Adrenal gland (tissue), 12 donors: ENCODE results near the gene ERICH2. TPM values are rescaled to one million over a fixed set of nuclear protein-coding genes. Genes with fewer than 3 reads are reported as not detected.

Experiments
- DNase-seq, 7 donors: peaks; one replicate each; pipeline ENCODE4 v3.0.0-alpha.2; 2019 to 2020
- H3K27ac ChIP-seq, 5 donors: fragments of 200-600 bp; sonication (generic) in 4 of 5; 1 replicate in 3 of 5; 2 replicates in 2 of 5; pipeline versions ENCODE4 v1.5.1 to v1.8.0; 2016 to 2020; ENCODE audit warnings: mild to moderate bottlenecking in 1 of 5
- H3K27me3 ChIP-seq: fragments of 200-600 bp; 2 replicates; pipeline ENCODE4 v1.8.0; 2021
- H3K36me3 ChIP-seq, 2 donors: fragments of 200-600 bp; replicated peaks in 1 of 2; 1 replicate in 1 of 2; 2 replicates in 1 of 2; pipeline versions ENCODE4 v1.5.1 to v1.8.0; 2018 to 2022
- H3K4me1 ChIP-seq, 2 donors: fragments of 200-600 bp; replicated peaks in 1 of 2; 1 replicate in 1 of 2; 2 replicates in 1 of 2; pipeline versions ENCODE4 v1.5.1 to v1.8.0; 2018 to 2021
- H3K4me3 ChIP-seq, 4 donors: fragments of 200-600 bp; sonication (generic) in 3 of 4; one replicate each; pipeline ENCODE4 v1.5.1; 2016 to 2018
- H3K9me3 ChIP-seq, 3 donors: fragments of 200-600 bp; sonication (generic) in 1 of 3; replicated peaks in 1 of 3; 1 replicate in 2 of 3; 2 replicates in 1 of 3; pipeline versions ENCODE4 v1.5.1 to v1.8.0; 2016 to 2021
- POLR2A ChIP-seq, 2 donors: fragments of 450-650 bp; IDR thresholded peaks; one replicate each; pipeline ENCODE4 v1.6.1; 2017; ENCODE audit warnings: antibody characterized with exemption in 2 of 2, mild to moderate bottlenecking in 2 of 2, moderate library complexity in 1 of 2
- WGBS, 4 donors: extraction: QIAGEN DNeasy Blood & Tissue Kit in 2 of 4; methylation state at CpG; one replicate each; pipeline versions ENCODE4 v1.1.5 to v1.1.7; 2013 to 2017; 5-methylcytosine and 5-hydroxymethylcytosine counted together
- intact Hi-C, 2 donors: fragments of 100-400 bp; cut with DNase I; formaldehyde crosslinking; loops; one replicate each; pipeline versions ENCODE4 v1.14.1 to v1.15.0; 2022 to 2023
- polyA plus RNA-seq, 3 donors: library from polyadenylated mRNA; stranded (reverse); fragments of 200-250 nt in 2 of 3; fragments of 350-450 nt in 1 of 3; fragmentation: Illumina TruSeq in 1 of 3; extraction: RNeasy Lipid Tissue Mini Kit (QIAGEN cat#74804) in 1 of 3; gene quantifications; one replicate each; pipeline ENCODE4 v1.2.3, GENCODE V29; 2013 to 2014
- total RNA-seq, 9 donors: library from RNA; depleted of rRNA in 4 of 9; stranded (reverse); fragments of >200 nt in 4 of 9; fragments of 120-200 nt in 1 of 9; fragmentation: NEBNext Ultra II Directional in 1 of 9; extraction: Animal tissue kit (Norgen Biotek cat#: 25700) in 1 of 9; gene quantifications; one replicate each; pipeline versions ENCODE4 v1.1.0 to v1.2.4, GENCODE V29; 2013 to 2023
- TF ChIP-seq, protein P1 (sequence below), 6 experiments: fragments of 450-650 bp in 4 of 6; fragments of 200-600 bp in 2 of 6; sonication (generic) in 1 of 6; IDR thresholded peaks; 1 replicate in 5 of 6; 2 replicates in 1 of 6; pipeline versions ENCODE4 v1.5.1 to v1.8.0; 2016 to 2021; ENCODE audit warnings: antibody characterized with exemption in 6 of 6, mild to moderate bottlenecking in 2 of 6, moderate library complexity in 1 of 6
- donor health status: healthy with polysubstance abuse.
- donor health status: Bipolar disorder and iron deficiency.
- donor health status: DM: yes; HTN: yes; CAD: no.
- donor health status: DM: no; HTN: no; CAD: no.
- donor health status: DM: no; HTN: no; CAD: no.
- donor health status: DM: yes; HTN: yes; CAD: no.

ERICH2 gene
- total and polyA plus RNA-seq, 12 donors = 0.39 to 1.7 (median 0.97) TPM; not detected in 6

DNA sequence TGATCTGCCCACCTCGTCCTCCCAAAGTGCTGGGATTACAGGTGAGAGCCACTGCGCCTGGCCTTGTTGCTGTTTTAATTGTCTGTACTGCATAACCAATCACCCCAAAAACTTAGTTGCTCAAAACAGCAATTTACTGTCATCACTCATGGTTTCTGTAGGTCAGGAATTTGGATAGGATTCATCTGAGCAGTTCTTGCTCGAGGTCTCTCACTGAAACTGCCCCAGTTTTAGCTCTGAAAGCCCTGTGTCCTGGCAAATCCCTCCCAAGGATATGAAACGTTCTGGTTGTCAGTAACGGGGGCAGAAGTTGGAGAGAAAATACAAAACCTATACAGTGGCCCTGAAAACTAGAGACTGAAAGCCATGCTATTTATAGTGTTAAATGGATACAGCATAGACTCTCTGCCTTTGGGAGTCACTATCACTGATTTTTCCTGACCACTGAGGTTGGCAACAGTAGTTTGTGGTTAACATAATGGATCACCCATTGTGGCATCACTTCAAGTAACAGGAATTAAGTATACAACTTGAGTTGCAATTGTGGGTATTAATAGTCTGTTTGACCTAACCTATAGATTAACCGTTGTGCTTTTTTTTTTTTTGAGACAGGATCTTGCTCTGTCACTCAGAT, 27.2 kb upstream of the ERICH2 start:
- WGBS, 4 donors = 71 to 75% (median 73%) methylated on average over 5 to 6 of the region's 6 CpGs
- DNase-seq = no peak
- intact Hi-C loops = no loop called here

DNA sequence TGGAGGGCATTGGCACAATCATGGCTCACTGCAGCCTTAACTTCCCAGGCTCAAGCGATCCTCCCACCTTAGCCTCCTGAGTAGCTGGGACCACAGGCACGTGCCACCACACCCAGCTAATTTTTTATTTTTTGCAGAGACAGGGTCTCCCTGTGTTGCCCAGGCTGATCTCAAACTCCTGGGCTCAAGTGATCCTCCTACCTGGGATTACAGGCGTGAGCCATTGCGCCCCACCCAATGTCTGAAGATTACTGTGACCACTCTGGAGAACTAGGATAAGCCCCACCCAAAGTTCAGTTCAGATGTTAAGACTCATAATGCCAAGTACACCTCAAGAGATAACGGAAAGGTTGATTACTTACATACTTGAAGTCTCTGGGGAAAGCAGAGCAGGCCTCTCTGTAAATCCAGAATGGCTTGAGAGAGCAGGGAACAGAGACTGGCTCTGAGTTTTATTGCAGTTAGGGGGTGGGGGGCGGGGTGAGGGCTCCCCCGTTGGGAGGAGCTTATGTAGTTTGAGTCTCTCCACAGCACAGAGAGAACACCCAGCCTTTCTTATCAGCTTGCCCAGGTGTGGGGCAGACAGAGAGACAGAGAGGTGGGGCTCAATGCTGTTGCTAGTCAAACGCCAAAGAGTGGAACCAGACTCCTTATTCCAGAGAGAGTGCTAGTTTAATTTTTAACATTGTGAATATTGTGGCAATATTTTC, 26.5 kb upstream of the ERICH2 start:
- WGBS, 4 donors = 66 to 68% (median 67%) methylated on average over 7 to 8 of the region's 8 CpGs
- no peak overlapping the region for H3K27ac ChIP-seq
- H3K27me3 ChIP-seq = no peaks in the 10 kb centered on the region
- DNase-seq = no peak
- TF ChIP-seq, protein P1, sequence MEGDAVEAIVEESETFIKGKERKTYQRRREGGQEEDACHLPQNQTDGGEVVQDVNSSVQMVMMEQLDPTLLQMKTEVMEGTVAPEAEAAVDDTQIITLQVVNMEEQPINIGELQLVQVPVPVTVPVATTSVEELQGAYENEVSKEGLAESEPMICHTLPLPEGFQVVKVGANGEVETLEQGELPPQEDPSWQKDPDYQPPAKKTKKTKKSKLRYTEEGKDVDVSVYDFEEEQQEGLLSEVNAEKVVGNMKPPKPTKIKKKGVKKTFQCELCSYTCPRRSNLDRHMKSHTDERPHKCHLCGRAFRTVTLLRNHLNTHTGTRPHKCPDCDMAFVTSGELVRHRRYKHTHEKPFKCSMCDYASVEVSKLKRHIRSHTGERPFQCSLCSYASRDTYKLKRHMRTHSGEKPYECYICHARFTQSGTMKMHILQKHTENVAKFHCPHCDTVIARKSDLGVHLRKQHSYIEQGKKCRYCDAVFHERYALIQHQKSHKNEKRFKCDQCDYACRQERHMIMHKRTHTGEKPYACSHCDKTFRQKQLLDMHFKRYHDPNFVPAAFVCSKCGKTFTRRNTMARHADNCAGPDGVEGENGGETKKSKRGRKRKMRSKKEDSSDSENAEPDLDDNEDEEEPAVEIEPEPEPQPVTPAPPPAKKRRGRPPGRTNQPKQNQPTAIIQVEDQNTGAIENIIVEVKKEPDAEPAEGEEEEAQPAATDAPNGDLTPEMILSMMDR (IDR thresholded peaks at IDR 0.05) = no peak
- no peak for TF ChIP-seq POLR2A (IDR thresholded peaks at IDR 0.05)
- H3K36me3 ChIP-seq = no peaks in the 10 kb centered on the region
- no peaks in the 10 kb centered on the region for H3K4me1 ChIP-seq
- H3K4me3 ChIP-seq = no peak overlapping the region
- no peaks in the 10 kb centered on the region for H3K9me3 ChIP-seq
- intact Hi-C loops = no loop called here

More for the DNA sequence above, 27.2 kb upstream of the ERICH2 start:
- Histone ChIP-seq H3K4me1 (no peaks in the 10 kb centered on the region), H3K27ac (no peak overlapping the region), H3K27me3 (no peaks in the 10 kb centered on the region), H3K4me3 (no peak overlapping the region), H3K9me3 (no peaks in the 10 kb centered on the region), H3K36me3 (no peaks in the 10 kb centered on the region)
- TF ChIP-seq POLR2A (IDR thresholded peaks at IDR 0.05) = no peak
- TF ChIP-seq, protein P1 (IDR thresholded peaks at IDR 0.05) = no peak

DNA sequence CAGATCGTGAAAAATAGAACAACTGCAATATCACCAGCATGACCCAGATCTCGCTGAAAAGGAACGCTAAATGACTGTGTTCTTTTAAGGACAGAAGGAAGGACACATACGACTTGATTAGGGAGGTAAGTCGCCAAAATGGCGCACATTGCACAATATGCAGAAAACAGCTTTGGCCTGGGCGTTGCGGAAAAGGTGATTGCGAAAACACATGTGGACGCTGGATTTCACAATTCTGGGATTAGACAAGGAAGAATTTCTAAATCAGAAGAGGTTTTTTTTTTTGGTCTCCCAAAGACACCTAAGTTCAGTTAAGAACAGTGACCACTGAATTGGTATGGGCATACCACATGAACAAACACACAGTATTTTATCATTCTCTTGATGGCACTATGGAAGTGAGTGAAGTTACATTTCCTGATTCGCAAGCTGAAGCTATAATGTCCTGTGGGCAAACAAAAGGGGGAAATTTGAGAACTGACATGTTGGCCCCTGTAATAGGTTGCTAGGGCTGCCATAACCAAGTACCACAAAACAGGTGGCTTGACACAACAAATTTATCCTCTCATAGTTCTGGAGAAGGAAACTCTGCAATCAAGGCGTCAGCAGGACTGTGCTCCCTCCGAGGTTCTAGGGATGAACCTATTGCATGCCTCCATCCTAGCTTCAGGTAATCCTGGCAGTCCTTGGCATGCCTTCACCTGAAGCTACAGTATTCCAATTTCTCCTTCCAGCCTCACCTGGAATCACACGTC, 25.8 kb upstream of the ERICH2 start:
- intact Hi-C loops = no loop called here
- Histone ChIP-seq H3K36me3 (no peaks in the 10 kb centered on the region), H3K27ac (no peak overlapping the region), H3K4me1 (no peaks in the 10 kb centered on the region), H3K9me3 (no peaks in the 10 kb centered on the region), H3K27me3 (no peaks in the 10 kb centered on the region), H3K4me3 (no peak overlapping the region)
- 77 to 88% (median 86%) methylated on average over 14 of the region's 14 CpGs for WGBS, 4 donors
- TF ChIP-seq POLR2A (IDR thresholded peaks at IDR 0.05) = no peak
- TF ChIP-seq, protein P1 (IDR thresholded peaks at IDR 0.05) = no peak
- DNase-seq = peak in 1 of 7 donors; percentile 26

DNA sequence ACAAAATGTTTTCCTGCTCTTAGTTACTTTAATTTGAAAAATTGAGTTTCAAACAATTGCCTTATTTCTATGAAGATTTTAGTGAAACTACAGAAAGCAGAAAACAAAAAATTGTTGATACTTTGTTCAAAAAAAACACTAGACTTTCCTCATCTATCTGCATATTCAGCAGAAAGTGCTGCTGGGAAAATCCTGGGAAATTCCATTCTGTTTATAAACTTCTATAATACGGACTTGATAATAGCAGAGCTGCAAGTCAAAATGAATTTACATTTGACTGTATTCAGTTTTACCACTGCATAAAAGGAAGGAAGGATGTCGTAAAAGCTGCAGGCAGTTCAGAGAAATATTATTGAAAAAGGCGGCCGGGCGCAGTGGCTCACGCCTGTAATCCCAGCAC, 24.9 kb upstream of the ERICH2 start:
- Histone ChIP-seq H3K27me3 (no peaks in the 10 kb centered on the region), H3K9me3 (no peaks in the 10 kb centered on the region), H3K36me3 (no peaks in the 10 kb centered on the region), H3K4me1 (no peaks in the 10 kb centered on the region), H3K4me3 (no peak overlapping the region), H3K27ac (no peak overlapping the region)
- no peak for DNase-seq
- WGBS, 4 donors = 59 to 68% (median 62%) methylated on average over 6 of the region's 6 CpGs
- intact Hi-C loops = no loop called here
- no peak for TF ChIP-seq POLR2A (IDR thresholded peaks at IDR 0.05)
- TF ChIP-seq, protein P1 (IDR thresholded peaks at IDR 0.05) = no peak
